Measurements from ENCODE around the gene TPO. TPM values are rescaled to one million over a fixed set of nuclear protein-coding genes. Genes with fewer than 3 reads are reported as not detected.
A peak's percentile ranks its signal among the peaks of the same experiment; 100 is the strongest.
"Not testable (repeated sequence)": the region's sequence is repeated elsewhere in the genome, so short reads cannot be mapped to it uniquely, and the experiment has no call there.

The TPO gene
- polyA plus RNA-seq, 3 donors from 2014 or later: not detected

DNA sequence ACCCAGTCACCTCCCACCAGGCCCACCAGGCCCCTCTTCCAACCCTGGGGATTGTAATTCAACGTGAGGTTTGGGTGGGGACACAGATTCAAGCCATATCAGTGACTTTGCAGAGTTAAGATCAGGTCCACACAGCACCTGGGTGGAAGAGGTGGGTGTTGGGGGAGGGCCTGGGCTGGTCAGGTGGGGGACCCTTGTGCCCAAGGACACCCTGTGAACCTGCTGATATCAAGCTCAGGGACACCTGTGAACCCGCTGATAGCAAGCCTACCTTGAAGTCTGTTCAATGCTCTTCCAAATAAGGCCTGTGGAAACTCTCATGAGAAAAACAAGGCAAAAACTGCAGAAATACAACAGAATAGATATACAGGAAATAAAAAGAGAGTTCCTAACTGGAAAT is 19.9 kb upstream of the TPO start:
- H3K4me1 Mint-ChIP-seq: no peaks in the 10 kb centered on the region
- H3K9me3 Mint-ChIP-seq: peaks cover 0 to 4% (median 0%) of the 10 kb centered on the region in 6 donors
- no peak overlapping the region for H3K27ac Mint-ChIP-seq
- H3K4me3 Mint-ChIP-seq: no peak overlapping the region
- H3K36me3 Mint-ChIP-seq: no peaks in the 10 kb centered on the region
- DNase-seq: no peak
- peaks cover 0 to 15% (median 4%) of the 10 kb centered on the region in 3 donors for H3K27me3 Mint-ChIP-seq (ENCODE audit: low read depth in 3 of 3)

DNA sequence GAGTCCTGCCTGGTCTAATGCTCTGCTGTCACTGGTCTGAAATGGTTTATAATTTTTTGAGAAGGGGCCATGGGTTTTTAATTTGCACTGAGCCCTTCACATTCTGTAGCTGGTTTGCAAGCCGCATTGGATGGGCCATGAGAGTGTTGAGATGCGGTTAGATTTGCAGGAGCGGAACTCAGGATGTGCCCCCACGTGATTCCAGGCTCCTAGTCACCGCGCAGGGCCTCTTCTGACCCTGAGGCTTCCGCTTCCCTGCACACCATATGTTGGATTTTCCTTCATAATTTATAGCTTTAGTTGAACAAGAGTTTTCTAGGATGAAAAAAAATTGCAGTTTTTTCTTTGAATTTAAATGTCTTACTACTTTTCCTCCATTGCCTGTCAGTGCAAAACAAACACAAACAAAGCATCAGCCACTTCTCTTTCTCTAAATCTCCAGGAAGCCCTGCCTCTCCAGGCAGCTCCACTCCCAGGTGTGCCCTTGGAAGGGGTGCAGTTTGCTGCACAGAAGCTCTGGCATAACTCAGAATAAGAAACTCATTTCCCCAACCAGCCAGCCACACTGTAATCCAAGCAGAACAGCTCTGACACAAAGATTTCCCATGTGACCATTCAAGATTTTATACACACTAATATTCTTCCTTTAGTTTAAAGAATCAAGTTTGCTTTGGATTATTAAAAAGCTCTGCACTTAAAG is 18.4 kb upstream of the TPO start:
- no peak for DNase-seq
- Mint-ChIP-seq H3K36me3 (no peaks in the 10 kb centered on the region), H3K4me1 (no peaks in the 10 kb centered on the region), H3K27ac (no peak overlapping the region), H3K4me3 (no peak overlapping the region), H3K27me3 (ENCODE audit: low read depth in 3 of 3) (peaks cover 2 to 15% (median 6%) of the 10 kb centered on the region in 3 donors), H3K9me3 (peaks cover 0 to 4% (median 0%) of the 10 kb centered on the region in 6 donors)

DNA sequence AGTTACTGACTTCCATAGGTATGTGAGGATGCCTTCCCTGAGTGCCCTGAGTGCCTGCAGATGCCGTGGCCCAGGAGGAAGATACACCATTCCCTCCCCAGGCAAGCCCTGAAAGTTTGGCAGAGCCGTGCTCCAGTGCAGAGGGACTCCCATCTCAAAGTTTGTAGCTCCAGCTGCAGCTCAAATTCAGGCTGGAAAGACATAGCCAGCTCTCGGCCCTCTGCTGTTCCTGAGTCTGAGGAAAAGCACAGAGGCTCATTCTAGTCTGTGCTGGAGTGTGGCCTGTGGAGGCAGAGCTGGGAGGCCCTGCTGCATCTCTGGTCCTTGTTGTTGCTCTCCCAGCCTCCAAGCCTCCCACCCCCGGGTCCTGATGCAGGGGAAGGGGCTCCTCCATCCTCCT is 15.9 kb upstream of the TPO start:
- Mint-ChIP-seq H3K27ac (no peak overlapping the region), H3K4me1 (no peaks in the 10 kb centered on the region), H3K27me3 (ENCODE audit: low read depth in 3 of 3) (peaks cover 2 to 9% (median 3%) of the 10 kb centered on the region in 3 donors)

DNA sequence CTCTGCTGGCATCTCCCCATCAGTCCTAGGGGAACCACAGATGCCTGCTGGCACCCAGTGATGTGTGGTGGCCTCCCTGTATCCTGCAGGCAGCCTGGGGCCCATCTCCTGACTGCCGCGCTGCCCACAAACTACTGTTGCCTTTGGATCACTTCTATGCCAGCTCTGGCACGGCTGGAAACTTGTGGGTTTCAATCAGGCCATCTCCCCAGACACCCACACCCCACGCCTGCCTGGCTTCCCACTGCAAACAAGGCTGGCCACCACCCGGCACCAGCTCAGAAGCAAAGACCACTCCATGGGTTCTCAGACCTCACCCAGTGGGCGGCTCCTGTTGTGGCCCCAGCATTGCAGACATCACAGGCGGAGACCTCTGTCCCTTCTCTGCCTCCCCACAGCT is 15.1 kb upstream of the TPO start:
- Mint-ChIP-seq H3K36me3 (no peaks in the 10 kb centered on the region), H3K27me3 (ENCODE audit: low read depth in 3 of 3) (peaks cover 0 to 10% (median 3%) of the 10 kb centered on the region in 3 donors), H3K4me1 (no peaks in the 10 kb centered on the region), H3K4me3 (no peak overlapping the region), H3K9me3 (no peaks in the 10 kb centered on the region), H3K27ac (no peak overlapping the region)
- DNase-seq: no peak

More for the DNA sequence above, 15.9 kb upstream of the TPO start:
- Mint-ChIP-seq H3K9me3 (no peaks in the 10 kb centered on the region), H3K36me3 (no peaks in the 10 kb centered on the region), H3K4me3 (no peak overlapping the region)
- DNase-seq: no peak

DNA sequence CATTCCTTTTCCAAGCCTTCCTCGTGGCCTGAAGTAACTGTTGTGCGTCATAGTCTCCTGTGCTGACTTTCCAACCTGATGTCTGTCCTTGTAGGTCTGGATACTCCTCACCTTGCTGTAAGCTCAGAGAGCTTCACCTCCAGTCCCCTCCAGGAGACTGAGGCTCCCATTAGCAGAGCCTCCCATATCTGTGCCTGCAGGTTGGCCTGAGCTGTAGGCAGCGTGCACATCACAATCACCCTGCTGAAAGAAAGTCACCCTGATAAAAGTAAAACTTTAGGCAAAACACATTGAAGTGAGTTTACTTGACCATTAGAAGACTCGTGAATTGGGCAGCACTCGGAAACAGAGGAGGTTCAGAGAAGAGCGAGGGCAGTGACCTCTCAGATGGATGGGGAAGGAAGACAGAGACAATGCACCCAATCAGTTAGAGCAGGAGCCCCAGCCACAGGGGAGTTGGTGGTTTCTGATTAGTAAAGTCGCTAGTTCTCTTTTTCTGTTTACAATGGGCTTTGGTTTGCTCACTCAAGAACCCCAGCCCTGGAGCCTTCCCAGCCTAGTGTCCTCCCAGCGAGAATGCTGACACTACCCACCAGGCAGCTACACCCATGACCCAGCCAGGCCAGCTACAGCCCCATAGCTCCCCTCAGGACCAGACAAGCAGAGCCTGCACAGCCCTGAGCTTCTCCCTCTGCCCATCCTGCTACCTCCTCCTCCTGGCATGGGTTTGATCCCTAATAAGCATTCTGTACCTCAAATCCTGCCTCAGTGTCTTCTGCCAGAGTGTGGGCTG is 12.1 kb upstream of the TPO start:
- no peak for DNase-seq
- H3K27ac Mint-ChIP-seq: no peak overlapping the region
- H3K4me3 Mint-ChIP-seq: no peak overlapping the region
- no peaks in the 10 kb centered on the region for H3K36me3 Mint-ChIP-seq
- no peaks in the 10 kb centered on the region for H3K4me1 Mint-ChIP-seq
- peaks cover 0 to 1% (median 0%) of the 10 kb centered on the region in 6 donors for H3K9me3 Mint-ChIP-seq
- peaks cover 0 to 10% (median 5%) of the 10 kb centered on the region in 3 donors for H3K27me3 Mint-ChIP-seq (ENCODE audit: low read depth in 3 of 3)

DNA sequence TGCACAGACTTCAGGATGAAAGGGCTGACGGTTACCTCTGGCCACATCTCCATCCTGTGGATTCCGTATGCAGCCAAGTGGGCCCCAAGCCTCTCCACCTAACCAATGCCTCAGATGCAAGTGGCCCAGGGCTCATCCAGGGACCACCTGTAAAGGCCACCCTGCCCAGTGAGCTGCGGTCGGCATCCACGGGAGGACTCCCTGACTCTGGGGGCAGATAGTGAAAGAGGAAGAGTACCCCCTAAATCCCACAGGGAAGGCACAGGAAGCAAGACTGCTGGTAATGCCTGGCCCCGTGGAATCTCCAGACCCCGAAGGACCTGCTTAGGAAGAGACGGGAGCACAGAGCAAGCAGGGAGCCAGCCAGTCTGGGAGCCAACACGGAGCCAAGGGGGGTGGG is 11.2 kb upstream of the TPO start:
- no peaks in the 10 kb centered on the region for H3K36me3 Mint-ChIP-seq
- H3K4me1 Mint-ChIP-seq: no peaks in the 10 kb centered on the region
- DNase-seq: no peak
- no peak overlapping the region for H3K27ac Mint-ChIP-seq
- peaks cover 0 to 10% (median 5%) of the 10 kb centered on the region in 3 donors for H3K27me3 Mint-ChIP-seq (ENCODE audit: low read depth in 3 of 3)
- no peak overlapping the region for H3K4me3 Mint-ChIP-seq
- peaks cover 0 to 1% (median 0%) of the 10 kb centered on the region in 6 donors for H3K9me3 Mint-ChIP-seq

DNA sequence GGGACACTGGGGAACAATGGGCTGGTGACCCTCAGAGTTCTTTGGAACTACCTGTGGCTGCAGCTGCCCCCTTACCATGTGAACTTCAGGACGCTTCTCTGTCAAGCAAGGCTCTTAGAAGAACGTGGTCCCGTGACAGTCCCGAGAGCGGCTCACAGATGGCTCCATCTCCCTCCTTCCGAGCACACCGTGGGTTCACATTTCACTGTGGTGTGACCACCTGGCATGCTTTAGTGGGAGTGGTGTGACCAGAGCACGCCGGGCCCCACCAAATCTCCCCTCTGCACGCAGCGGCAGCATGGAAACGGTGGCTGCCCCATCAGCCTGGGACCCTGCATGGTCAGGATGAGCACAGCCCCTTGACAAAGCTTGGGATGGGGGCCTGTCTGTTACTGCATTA is 9.7 kb upstream of the TPO start:
- Mint-ChIP-seq H3K27ac (no peak overlapping the region), H3K9me3 (peaks cover 0 to 1% (median 0%) of the 10 kb centered on the region in 6 donors), H3K27me3 (ENCODE audit: low read depth in 3 of 3) (peaks cover 0 to 10% (median 5%) of the 10 kb centered on the region in 3 donors), H3K36me3 (no peaks in the 10 kb centered on the region), H3K4me1 (no peaks in the 10 kb centered on the region), H3K4me3 (no peak overlapping the region)
- no peak for DNase-seq

DNA sequence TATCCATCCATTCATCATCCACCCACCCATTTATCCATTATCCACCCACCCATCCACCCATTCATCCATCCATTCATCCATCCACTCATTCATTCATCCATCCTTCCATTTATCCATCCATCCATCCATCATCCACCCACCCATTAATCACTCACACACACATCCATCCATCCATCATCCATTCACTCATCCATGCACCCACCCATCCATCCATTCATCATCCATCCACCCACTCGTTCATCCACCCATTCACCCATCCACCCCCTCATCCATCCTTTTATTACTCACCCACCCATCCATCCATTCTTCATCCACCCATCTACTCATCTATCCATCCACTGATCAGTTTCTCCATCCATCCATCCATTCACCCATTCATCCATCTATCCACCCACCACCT is 8.1 kb upstream of the TPO start:
- H3K9me3 Mint-ChIP-seq: peaks cover 0 to 1% (median 0%) of the 10 kb centered on the region in 6 donors
- H3K4me1 Mint-ChIP-seq: no peaks in the 10 kb centered on the region
- H3K36me3 Mint-ChIP-seq: no peaks in the 10 kb centered on the region

DNA sequence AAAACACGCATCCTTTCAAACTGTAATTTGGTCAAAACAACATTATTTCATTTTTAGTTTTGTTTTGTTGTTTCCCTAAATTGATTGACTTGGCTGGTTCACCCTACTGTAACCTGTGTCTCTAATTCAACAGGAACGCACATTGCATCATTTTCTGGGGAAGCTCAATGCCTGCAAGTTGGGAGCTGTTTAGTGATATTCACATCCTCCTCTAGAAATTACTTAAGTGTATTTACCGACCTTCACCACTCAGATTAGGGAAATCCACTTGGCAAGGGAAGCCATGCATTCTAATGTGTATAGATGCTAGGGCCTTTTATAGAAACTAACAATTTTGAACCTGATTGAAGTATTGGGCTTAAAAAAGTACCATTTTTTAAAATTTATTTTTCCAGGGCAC is 7.3 kb upstream of the TPO start:
- no peak overlapping the region for H3K27ac Mint-ChIP-seq
- H3K4me1 Mint-ChIP-seq: no peaks in the 10 kb centered on the region
- H3K27me3 Mint-ChIP-seq (ENCODE audit: low read depth in 3 of 3): peaks cover 0 to 9% (median 5%) of the 10 kb centered on the region in 3 donors
- DNase-seq: no peak
- no peak overlapping the region for H3K4me3 Mint-ChIP-seq
- no peaks in the 10 kb centered on the region for H3K36me3 Mint-ChIP-seq
- peaks cover 0 to 1% (median 0%) of the 10 kb centered on the region in 6 donors for H3K9me3 Mint-ChIP-seq

More for the DNA sequence above, 8.1 kb upstream of the TPO start:
- Mint-ChIP-seq H3K4me3 (no peak overlapping the region), H3K27me3 (ENCODE audit: low read depth in 3 of 3) (peaks cover 0 to 6% (median 5%) of the 10 kb centered on the region in 3 donors), H3K27ac (peak overlapping the region in 1 of 6 donors; percentile 1)
- no peak for DNase-seq

DNA sequence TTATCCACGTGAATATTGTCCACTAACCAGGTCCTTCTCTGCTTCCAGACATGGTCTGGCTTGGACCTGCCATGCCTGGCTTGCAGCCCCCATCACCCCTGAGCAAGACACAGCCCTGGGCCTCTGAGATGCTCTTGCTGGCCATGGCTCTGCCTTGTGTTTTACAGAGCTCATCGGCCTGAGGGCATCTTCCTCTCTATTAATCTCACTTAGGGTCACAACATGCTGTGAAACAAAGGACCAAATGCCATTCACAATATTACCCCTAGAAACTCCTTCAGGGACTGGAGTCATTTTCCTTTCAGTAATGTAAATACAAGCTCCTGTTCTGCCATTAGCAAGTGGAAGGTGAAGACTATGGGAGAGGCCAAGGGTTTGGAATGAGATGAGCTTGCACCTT is 6.8 kb upstream of the TPO start:
- no peaks in the 10 kb centered on the region for H3K36me3 Mint-ChIP-seq
- DNase-seq: no peak
- H3K4me3 Mint-ChIP-seq: no peak overlapping the region
- H3K9me3 Mint-ChIP-seq: peaks cover 0 to 1% (median 0%) of the 10 kb centered on the region in 6 donors
- H3K27ac Mint-ChIP-seq: no peak overlapping the region
- H3K27me3 Mint-ChIP-seq (ENCODE audit: low read depth in 3 of 3): peaks cover 0 to 9% (median 5%) of the 10 kb centered on the region in 3 donors
- no peaks in the 10 kb centered on the region for H3K4me1 Mint-ChIP-seq

DNA sequence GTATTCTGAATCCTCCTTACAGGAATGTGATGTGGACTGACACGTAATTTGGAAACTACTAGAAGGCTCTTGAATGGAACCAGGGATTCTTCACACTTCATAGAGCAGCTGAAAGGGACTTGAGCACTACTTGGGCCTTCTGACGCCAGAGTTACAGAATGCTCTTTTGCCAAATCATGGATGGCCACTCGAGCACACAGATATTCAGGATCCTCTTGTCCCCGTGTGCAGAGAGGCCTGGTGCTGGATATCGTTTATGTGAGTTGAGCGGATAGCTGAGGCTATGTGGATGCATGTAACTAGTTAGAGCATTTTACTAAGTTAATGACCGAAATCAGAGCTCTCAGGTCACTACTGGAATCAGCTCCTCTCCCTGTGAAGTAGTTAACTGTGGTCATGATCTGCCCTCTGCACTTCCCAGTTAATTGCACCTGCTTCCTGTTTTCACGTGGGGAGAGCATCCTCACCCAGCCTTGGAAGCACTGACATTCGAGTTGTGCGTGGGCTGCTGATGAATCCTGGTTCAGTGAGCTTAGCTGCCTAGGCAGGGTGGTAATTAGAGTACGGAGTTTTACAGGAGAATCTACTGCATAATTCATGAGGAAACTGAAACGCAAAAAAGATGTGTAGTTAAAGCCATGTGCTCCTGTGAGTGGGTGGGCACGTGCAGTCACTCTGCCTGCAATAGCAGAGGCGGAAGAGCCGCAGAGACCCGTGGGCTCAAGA is 5.2 kb upstream of the TPO start:
- peaks cover 1 to 5% (median 5%) of the 10 kb centered on the region in 3 donors for H3K27me3 Mint-ChIP-seq (ENCODE audit: low read depth in 3 of 3)
- no peak for DNase-seq
- H3K9me3 Mint-ChIP-seq: peaks cover 0 to 1% (median 0%) of the 10 kb centered on the region in 6 donors
- H3K4me1 Mint-ChIP-seq: no peaks in the 10 kb centered on the region
- H3K27ac Mint-ChIP-seq: no peak overlapping the region
- H3K4me3 Mint-ChIP-seq: no peak overlapping the region
- no peaks in the 10 kb centered on the region for H3K36me3 Mint-ChIP-seq

DNA sequence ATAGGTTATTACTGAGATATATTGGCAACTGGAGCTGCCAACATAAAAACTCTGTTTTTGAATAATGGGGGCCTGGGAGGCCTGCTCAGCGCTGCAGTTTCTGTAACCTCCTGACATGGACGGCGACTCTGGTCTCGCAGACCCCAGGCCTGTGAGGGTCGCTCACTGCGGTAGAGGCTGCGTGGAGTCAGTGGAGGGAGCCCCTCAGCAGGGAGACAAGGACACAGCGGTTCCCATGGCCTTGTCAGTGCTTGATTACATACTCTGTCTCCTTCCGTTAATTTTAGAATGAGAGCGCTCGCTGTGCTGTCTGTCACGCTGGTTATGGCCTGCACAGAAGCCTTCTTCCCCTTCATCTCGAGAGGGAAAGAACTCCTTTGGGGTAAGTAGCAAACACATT is 858 bp downstream of the TPO start:
- Mint-ChIP-seq H3K27me3 (ENCODE audit: low read depth in 3 of 3) (peaks cover 0 to 7% (median 2%) of the 10 kb centered on the region in 3 donors), H3K9me3 (peaks cover 0 to 2% (median 0%) of the 10 kb centered on the region in 6 donors), H3K4me1 (no peaks in the 10 kb centered on the region), H3K27ac (no peak overlapping the region), H3K4me3 (no peak overlapping the region), H3K36me3 (no peaks in the 10 kb centered on the region)
- no peak for DNase-seq

DNA sequence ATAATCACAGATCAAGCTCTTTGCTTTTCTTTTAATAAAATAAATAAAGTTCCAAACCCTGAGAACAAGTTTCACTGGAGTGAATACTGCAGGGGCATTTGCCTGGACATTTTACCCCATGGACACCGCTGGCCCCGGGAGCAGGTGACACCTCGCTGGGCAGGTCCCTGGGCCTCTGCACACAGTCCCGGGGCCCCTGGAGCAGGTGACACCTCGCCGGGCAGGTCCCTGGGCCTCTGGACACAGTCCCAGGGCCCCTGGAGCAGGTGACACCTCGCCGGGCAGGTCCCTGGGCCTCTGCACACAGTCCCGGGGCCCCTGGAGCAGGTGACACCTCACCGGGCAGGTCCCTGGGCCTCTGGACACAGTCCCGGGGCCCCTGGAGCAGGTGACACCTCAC is 1.6 kb downstream of the TPO start:
- H3K27ac Mint-ChIP-seq; H3K27me3 Mint-ChIP-seq (ENCODE audit: low read depth in 3 of 3); H3K36me3 Mint-ChIP-seq; H3K4me3 Mint-ChIP-seq; DNase-seq; H3K9me3 Mint-ChIP-seq; H3K4me1 Mint-ChIP-seq: not testable (repeated sequence)

DNA sequence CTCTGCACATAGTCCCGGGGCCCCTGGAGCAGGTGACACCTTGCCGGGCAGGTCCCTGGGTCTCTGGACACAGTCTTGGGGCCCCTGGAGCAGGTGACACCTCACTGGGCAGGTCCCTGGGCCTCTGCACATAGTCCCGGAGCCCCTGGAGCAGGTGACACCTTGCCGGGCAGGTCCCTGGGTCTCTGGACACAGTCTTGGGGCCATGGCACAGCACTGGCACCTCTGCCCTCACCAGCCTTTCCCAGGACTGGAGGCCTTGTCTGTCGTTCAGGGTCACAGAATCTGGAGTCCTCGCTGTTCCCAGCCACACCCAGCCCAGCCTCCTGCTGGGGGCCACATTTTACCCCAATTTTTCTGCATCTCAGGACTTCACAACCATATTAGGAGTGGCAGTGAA is 2.2 kb downstream of the TPO start:
- Mint-ChIP-seq H3K4me1 (no peaks in the 10 kb centered on the region), H3K4me3 (no peak overlapping the region), H3K27ac (no peak overlapping the region), H3K36me3 (no peaks in the 10 kb centered on the region), H3K27me3 (ENCODE audit: low read depth in 3 of 3) (peaks cover 0 to 4% (median 2%) of the 10 kb centered on the region in 3 donors), H3K9me3 (peaks cover 0 to 2% (median 0%) of the 10 kb centered on the region in 6 donors)
- no peak for DNase-seq
